HG02642 (cell line): ENCODE measurements around the gene ASPN.
A peak's percentile ranks its signal among the peaks of the same experiment; 100 is the strongest.

Source experiments
- ATAC-seq: cut with Tn5 transposase; IDR thresholded peaks from one replicate; pipeline ENCODE4 v1.9.1; 2021; ENCODE audit warnings: mild to moderate bottlenecking; ENCODE audit not compliant: unreplicated experiment, poor library complexity

ASPN gene

GRCh38 chr9:92506184-92506857, 24.0 kb upstream of the ASPN start:
- no peak for ATAC-seq

GRCh38 chr9:92504881-92505280, 22.6 kb upstream of the ASPN start:
- no peak for ATAC-seq

DNA sequence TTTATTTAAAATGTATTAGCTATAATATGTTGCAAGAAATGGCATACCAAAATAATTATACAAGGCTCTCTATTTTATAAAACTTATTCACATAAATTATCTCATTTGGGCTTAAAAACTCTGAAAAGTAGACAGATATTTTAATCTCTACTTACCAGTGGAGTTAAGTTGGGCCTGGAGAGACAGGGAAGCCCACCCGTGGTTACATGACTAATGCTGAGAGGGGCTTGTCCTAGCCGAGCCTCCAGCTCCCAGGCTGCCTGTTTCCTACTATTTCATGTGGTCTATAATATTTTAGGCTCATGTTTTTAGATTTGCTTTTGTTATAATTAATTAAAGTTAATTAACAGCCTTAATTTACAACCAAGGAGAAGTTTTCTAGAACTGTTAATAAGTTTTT, 20.9 kb upstream of the ASPN start:
- no peak for ATAC-seq

DNA sequence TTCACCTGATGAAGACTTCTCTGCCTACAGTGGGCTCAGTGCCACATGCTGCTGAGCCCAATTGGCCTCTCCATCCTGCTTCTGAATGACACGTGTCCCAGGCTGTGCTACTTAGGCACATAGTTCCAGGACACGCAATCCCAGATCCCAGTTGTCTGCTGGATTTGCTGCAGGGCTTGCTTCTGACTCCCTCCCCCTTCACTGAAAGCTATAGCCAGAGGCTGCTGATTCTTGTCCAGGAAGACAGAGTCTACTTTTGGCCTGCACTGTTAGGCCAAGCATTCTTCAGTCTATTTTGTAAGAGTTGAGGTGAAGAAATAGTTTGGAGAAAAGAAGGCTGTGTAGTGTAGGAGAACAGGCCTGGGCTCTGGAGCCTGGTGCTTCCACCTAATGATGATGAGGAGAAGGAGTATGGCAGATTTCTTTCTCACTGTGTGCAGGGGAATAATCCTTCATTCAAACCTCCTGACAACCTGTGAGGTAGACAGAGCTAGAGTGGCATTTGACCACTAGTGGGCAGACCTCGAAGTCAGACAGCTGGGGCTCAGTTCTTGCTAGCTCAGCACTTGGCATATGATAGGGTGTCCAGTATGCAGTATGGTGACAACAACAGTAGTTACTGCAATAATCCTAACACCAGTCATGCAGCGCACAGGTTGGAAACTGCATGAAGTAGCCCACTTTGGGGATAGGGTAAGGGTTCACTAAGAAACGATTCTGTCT, 19.5 kb upstream of the ASPN start:
- ATAC-seq = peak; percentile 50

GRCh38 chr9:92500725-92501124, 18.4 kb upstream of the ASPN start:
- ATAC-seq = no peak

GRCh38 chr9:92499701-92500100, 17.4 kb upstream of the ASPN start:
- ATAC-seq = no peak

- no peak for ATAC-seq
These were observed 14.3 kb upstream of the ASPN start for GRCh38 chr9:92496396-92497176.

GRCh38 chr9:92494856-92495255, 12.6 kb upstream of the ASPN start:
- no peak for ATAC-seq

- no peak for ATAC-seq
These were observed 11.6 kb upstream of the ASPN start for GRCh38 chr9:92493749-92494387.

- ATAC-seq = no peak
These were observed 10.6 kb upstream of the ASPN start for GRCh38 chr9:92492781-92493401.

DNA sequence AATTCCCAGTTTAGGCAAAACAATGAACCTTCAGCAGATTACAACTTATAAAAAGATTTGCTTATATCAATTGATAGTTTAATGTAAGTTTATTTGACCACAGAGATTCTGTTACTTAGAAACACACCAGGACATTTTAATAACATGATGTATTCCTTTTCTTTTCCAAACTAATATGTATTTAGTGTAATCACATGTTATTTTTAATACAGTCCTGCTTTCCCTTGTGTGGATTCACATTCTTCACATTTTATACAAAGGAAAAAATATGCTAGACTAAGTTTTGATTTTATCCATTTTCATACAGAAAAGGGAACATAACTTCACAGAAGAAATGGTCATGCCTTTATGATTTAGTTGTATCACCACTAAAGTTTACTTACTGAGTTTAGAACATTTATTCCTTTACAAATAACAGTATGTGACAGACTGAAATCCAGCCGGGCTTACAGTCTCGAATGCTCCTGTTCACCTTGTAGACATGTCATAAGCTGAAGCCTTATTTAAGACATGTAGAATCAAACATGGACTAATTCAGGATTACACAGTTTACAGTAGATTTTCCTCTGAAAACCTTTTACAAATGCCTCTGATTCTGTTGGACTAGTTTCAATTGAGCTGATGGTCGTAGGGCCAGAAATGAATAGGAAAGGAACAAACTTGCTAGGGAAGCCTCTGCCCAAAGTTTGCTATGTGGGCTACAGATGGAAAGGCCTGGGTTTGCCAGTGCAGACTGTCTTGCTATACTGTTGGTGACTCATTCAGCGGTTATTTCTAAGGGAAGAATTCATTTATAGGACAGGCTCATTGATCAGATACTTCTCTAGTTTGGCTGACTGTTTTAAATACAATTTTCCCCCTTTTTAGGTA, 6.6 kb upstream of the ASPN start:
- ATAC-seq = no peak

DNA sequence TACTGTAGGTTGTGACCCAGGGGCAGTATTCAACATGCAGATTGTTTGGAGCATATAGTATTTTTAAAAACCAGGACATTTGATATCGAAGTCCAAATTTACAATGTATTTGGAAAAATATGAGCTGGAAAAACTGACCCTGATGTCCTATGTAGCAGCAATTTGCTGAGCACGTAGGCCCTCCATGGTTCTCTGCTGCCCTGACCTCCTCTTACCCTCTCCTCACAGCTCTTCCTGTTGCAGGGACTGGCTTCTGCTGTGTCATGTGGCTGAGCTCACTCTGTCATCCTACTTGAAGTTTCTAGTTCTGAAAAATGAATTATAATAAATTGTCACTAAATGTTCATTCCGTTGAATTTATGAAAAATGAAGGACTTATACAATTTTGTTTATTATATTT, 4.1 kb upstream of the ASPN start:
- no peak for ATAC-seq

GRCh38 chr9:92484563-92484962, 2.3 kb upstream of the ASPN start:
- ATAC-seq = no peak

GRCh38 chr9:92483627-92484545, 1.6 kb upstream of the ASPN start:
- ATAC-seq = no peak

DNA sequence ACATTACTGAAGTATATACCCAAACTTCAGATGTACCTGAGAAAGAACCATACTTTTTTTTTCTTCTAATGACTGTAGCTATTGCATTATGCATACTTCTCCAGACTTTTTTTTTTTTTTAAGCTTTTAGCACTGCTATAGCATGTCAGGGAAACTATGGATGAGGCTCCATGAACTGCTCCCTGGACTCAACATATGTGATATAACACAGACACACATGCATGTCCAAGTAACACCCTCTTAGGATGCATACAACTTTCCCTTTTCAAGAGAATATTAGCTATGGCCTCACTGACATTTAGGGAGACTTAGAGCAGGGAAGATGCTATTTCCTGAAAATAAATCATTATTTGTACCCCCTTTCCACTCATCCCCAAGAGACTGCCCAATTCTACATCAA, 499 bp upstream of the ASPN start:
- ATAC-seq = no peak

GRCh38 chr9:92480986-92481633, 1.2 kb downstream of the ASPN start:
- ATAC-seq = no peak

DNA sequence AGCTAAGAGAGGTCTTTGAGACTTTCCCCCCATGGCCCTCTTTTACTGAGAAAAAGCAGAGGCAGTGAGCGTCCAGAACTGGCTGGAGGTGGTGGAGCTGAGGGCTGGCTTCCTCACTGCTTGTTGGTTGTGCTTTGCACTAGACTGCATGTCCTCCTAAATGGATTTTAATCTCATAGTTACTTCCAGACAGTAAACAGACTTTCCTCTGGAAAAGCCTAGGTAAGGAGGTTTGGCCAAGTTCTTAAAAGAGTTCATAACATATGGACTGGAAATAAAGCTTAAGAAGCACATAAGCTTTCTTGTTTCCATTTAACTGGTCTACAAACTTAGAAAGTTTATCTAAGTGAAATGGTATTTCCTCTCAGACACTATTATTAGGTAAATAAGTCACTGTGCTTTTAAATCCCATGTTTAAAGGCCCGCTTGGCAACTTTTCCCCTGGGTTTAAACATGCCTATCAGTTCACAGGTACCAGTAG, 2.0 kb downstream of the ASPN start:
- no peak for ATAC-seq

- ATAC-seq = no peak
These were observed 3.0 kb downstream of the ASPN start for GRCh38 chr9:92479346-92479745.
